Smooth muscle cell (in vitro differentiated cells): ENCODE results near the gene DNASE2B. TPM values are rescaled to one million over a fixed set of nuclear protein-coding genes. Genes with fewer than 3 reads are reported as not detected.

Experiments
- DNase-seq: peaks from one replicate; lab custom pipeline; 2025; ENCODE audit not compliant: unreplicated experiment; lab: John Stamatoyannopoulos, UW
- H2AFZ ChIP-seq: fragments of 200-600 bp; sonication (generic); 2 replicates; pipeline ENCODE4 v1.6.0; 2016; ENCODE audit warnings: antibody characterized with exemption, low read depth, mild to moderate bottlenecking
- H3F3A ChIP-seq: fragments of 200-600 bp; sonication (generic); 2 replicates; pipeline ENCODE4 v1.6.0; 2017; ENCODE audit warnings: antibody characterized with exemption, low read depth
- H3K27ac ChIP-seq: fragments of 200-600 bp; sonication (generic); 2 replicates; pipeline ENCODE4 v1.5.1; 2016; ENCODE audit warnings: low read depth, mild to moderate bottlenecking
- H3K27me3 ChIP-seq: fragments of 200-600 bp; sonication (generic); 2 replicates; pipeline ENCODE4 v1.6.1; 2016; ENCODE audit warnings: low read depth, mild to moderate bottlenecking
- H3K36me3 ChIP-seq: fragments of 200-600 bp; sonication (generic); 2 replicates; pipeline ENCODE4 v1.5.1; 2016; ENCODE audit warnings: low read depth
- H3K4me1 ChIP-seq: fragments of 200-600 bp; sonication (generic); 2 replicates; pipeline ENCODE4 v1.5.1; 2016; ENCODE audit warnings: low read depth
- H3K4me2 ChIP-seq: fragments of 200-600 bp; sonication (generic); 2 replicates; pipeline ENCODE4 v1.6.0; 2016; ENCODE audit warnings: mild to moderate bottlenecking
- H3K4me3 ChIP-seq: fragments of 200-600 bp; sonication (generic); 2 replicates; pipeline ENCODE4 v1.5.1; 2016; ENCODE audit warnings: mild to moderate bottlenecking
- H3K79me2 ChIP-seq: fragments of 200-600 bp; sonication (generic); 2 replicates; pipeline ENCODE4 v1.6.0; 2016; ENCODE audit warnings: low read depth, mild to moderate bottlenecking
- H3K9ac ChIP-seq: fragments of 200-600 bp; sonication (generic); 2 replicates; pipeline ENCODE4 v1.6.0; 2016; ENCODE audit warnings: low read depth
- H3K9me3 ChIP-seq: fragments of 200-600 bp; sonication (generic); replicated peaks from 2 replicates; pipeline ENCODE4 v1.5.1; 2016; ENCODE audit warnings: low read depth
- H4K20me1 ChIP-seq: fragments of 200-600 bp; sonication (generic); 2 replicates; pipeline ENCODE4 v1.6.0; 2016; ENCODE audit warnings: low read depth
- CTCF ChIP-seq: fragments of 200-600 bp; sonication (generic); IDR thresholded peaks from 2 replicates; pipeline ENCODE4 v1.5.1; 2017; ENCODE audit warnings: borderline replicate concordance, mild to moderate bottlenecking, antibody characterized with exemption; ENCODE audit not compliant: insufficient read depth, poor library complexity, severe bottlenecking
- WGBS: methylation state at CpG from one replicate; pipeline ENCODE4 v1.1.7; 2016; ENCODE audit warnings: low lambda C conversion rate; 5-methylcytosine and 5-hydroxymethylcytosine counted together
- polyA plus RNA-seq: library from polyadenylated mRNA; unstranded; fragments of >200 nt; fragmentation: Nextera tagmentation; extraction: Ambion mirVana; gene quantifications from 2 replicates; pipeline ENCODE4 v1.2.1, GENCODE V29; 2016
- total RNA-seq: library from RNA; depleted of rRNA; stranded (reverse); fragments of >200 nt; gene quantifications from 2 replicates; pipeline ENCODE4 v1.2.3, GENCODE V29; 2014

Gene DNASE2B
- total and polyA plus RNA-seq, 2 experiments from 2014 or later: not detected

GRCh38 chr1:84452436-84452835 is 54.2 kb downstream of the DNASE2B start:
- no peak for DNase-seq
- H3K4me1 ChIP-seq: no peaks in the 10 kb centered on the region
- 62% methylated on average over 3 of the region's 3 CpGs for WGBS
- no peak for TF ChIP-seq CTCF
- no peak overlapping the region for H2AFZ ChIP-seq
- H3K4me2 ChIP-seq: no peak overlapping the region
- H3K79me2 ChIP-seq: no peaks in the 10 kb centered on the region
- no peaks in the 10 kb centered on the region for H4K20me1 ChIP-seq
- no peaks in the 10 kb centered on the region for H3F3A ChIP-seq
- no peak overlapping the region for H3K4me3 ChIP-seq
- no peaks in the 10 kb centered on the region for H3K36me3 ChIP-seq
- no peak overlapping the region for H3K27ac ChIP-seq
- H3K9me3 ChIP-seq: no peaks in the 10 kb centered on the region
- H3K27me3 ChIP-seq: peaks cover 20% of the 10 kb centered on the region
- H3K9ac ChIP-seq: no peak overlapping the region

- Histone ChIP-seq H3F3A (no peaks in the 10 kb centered on the region), H4K20me1 (no peaks in the 10 kb centered on the region), H3K4me2 (no peak overlapping the region), H3K79me2 (no peaks in the 10 kb centered on the region), H3K4me1 (no peaks in the 10 kb centered on the region), H3K27ac (no peak overlapping the region), H2AFZ (no peak overlapping the region), H3K9me3 (no peaks in the 10 kb centered on the region), H3K4me3 (no peak overlapping the region), H3K27me3 (peaks cover 84% of the 10 kb centered on the region), H3K9ac (no peak overlapping the region), H3K36me3 (no peaks in the 10 kb centered on the region)
- no peak for DNase-seq
- 71% methylated on average over 1 of the region's 1 CpG for WGBS
- TF ChIP-seq CTCF: no peak
These were observed 63.8 kb downstream of the DNASE2B start for GRCh38 chr1:84462118-84462517.

Other genes with a start within 250 kb of the DNASE2B start
- gene SAMD13, start 96.8 kb upstream of the DNASE2B start, total RNA-seq: 0.54 and 2.7 TPM in 2 replicates
- gene SAMD13, start 96.8 kb upstream of the DNASE2B start, polyA plus RNA-seq: 0.66 and 1.0 TPM in 2 replicates
- 71.4 and 78.9 TPM in 2 replicates for gene RPF1, start 80.8 kb downstream of the DNASE2B start, total RNA-seq
- gene RPF1, start 80.8 kb downstream of the DNASE2B start, polyA plus RNA-seq: 32.4 and 33.2 TPM in 2 replicates
- 0.27 and 2.3 TPM in 2 replicates for gene SPATA1, start 107.9 kb downstream of the DNASE2B start, total RNA-seq
- gene SPATA1, start 107.9 kb downstream of the DNASE2B start, polyA plus RNA-seq: 0.94 TPM in 1 of 2 replicates, not detected in the other
- gene GNG5, start 108.1 kb downstream of the DNASE2B start, total RNA-seq: 257 and 342 TPM in 2 replicates
- gene GNG5, start 108.1 kb downstream of the DNASE2B start, polyA plus RNA-seq: 722 and 772 TPM in 2 replicates
- 19.4 and 37.7 TPM in 2 replicates for gene CTBS, start 176.0 kb downstream of the DNASE2B start, total RNA-seq
- gene CTBS, start 176.0 kb downstream of the DNASE2B start, polyA plus RNA-seq: 30.3 and 34.6 TPM in 2 replicates